NCI-H446 treated with DMSO at 0.1 percent for 48 hours (cell line): ENCODE results near the gene KLHL29.
A peak's percentile ranks its signal among the peaks of the same experiment; 100 is the strongest.
"Not testable (repeated sequence)": the region's sequence is repeated elsewhere in the genome, so short reads cannot be mapped to it uniquely, and the experiment has no call there.

Experiments
- DNase-seq: peaks from one replicate; lab custom pipeline; 2025; lab: John Stamatoyannopoulos, UW

Gene KLHL29

GRCh38 chr2:23720705-23721453 is 335.9 kb downstream of the KLHL29 start:
- DNase-seq, result no peak

DNA sequence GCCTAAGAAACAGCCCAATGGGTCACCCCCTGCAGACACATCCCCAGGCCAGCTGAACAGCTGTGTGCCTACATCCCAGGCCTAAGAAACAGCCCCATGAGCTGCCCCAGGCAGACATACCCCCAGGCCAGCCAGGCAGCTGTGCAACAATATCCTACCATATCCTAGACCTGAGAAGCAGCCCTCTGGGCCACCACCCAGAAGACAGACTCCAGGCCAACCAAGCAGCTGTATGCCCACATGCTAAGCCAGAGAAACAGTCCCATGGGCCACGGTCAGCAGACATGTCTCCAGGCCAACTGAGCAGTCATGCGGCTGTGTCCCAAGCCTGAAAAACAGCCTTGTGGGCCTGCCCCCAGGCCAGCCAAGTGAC is 336.5 kb downstream of the KLHL29 start:
- no peak for DNase-seq

DNA sequence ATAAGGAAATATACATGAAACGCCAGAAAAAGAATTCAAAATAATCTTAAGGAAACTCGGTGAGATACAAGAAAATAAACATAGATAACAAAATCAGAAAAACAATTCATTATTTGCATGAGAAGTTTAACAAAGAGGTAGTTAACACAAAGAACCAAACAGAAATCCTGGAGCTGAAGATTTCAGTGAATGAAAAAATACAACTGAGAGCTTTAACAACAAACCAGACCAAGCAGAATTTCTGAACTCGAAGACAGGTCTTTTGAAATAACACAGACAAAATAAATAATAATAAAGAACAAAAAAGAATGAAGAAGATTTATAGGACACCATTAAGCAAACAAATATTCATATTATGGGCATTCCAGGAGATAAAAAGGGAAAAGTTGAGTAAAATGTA is 337.3 kb downstream of the KLHL29 start:
- no peak for DNase-seq

DNA sequence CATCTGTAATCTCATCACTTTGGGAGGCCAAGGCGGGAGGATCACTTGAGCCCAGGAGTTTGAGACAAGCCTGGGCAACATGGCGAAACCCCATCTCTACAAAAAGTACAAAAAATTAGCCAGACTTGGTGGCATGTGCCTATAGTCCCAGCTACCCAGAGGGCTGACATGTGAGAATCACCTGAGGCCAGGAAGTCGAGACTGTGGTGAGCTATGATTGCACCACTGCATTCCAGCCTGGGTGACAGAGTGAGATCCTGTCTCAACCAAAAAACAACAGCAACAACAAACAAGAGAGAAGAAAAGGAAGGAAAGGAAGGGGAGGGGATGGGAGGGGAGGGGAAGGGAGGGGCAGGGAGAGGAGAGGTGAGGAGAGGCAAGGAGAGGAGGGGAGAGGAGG is 338.1 kb downstream of the KLHL29 start:
- not testable (repeated sequence) for DNase-seq

DNA sequence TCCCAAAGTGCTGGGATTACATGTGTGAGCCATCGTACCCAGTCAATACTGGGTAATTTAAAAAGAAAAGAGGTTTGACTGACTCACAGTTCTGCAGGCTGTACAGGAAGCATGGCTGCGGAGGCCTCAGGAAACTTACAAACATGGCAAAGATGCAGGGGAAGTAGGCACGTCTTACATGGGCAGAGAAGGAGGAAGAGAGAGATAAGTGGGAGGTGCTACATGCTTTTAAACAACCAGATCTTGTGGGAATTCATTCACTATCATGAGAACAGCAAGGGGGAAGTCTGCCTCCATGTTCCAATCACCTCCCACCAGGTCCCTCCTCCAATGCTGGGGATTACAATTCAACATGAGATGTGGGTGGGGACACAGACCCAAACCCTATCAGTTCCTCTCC is 349.4 kb downstream of the KLHL29 start:
- no peak for DNase-seq

GRCh38 chr2:23736783-23737182 is 351.8 kb downstream of the KLHL29 start:
- not testable (repeated sequence) for DNase-seq

GRCh38 chr2:23745068-23745725 is 360.2 kb downstream of the KLHL29 start:
- no peak for DNase-seq

- peak; percentile 77 for DNase-seq
Measured at GRCh38 chr2:23745726-23746105, 360.7 kb downstream of the KLHL29 start.

DNA sequence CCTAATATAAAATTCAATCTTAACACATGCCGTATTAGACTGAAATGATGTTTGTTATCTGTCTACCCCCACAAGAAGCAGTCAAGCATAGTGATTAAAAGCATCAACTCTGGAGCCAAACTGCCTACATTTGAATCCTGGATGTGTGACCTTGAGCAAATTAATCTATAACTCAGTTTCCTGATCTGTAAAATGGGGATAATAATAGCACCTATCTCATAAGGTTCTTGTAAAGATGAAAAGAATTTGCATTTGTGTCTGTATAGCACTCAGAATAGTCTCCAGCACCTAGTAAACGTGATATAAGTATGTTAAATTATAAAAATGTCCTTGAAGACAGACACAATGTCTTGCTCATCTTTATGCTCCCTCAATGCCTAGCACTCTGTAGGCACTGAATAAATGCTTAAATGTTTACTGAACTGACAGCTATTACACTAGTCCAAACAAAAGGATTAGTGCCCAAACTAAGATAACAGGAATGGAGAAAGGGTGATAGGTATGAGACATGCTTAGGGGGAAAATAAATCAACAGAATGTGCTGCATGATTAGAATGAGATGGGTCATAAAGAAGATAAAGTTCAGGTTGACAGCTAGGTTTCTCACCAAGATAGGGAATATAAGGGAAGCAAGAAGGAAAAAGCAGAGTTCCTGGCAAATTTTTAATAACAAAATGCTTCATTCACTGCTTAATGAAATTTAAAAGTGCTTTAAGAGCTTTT is 361.3 kb downstream of the KLHL29 start:
- no peak for DNase-seq

GRCh38 chr2:23751747-23752265 is 366.8 kb downstream of the KLHL29 start:
- no peak for DNase-seq

DNA sequence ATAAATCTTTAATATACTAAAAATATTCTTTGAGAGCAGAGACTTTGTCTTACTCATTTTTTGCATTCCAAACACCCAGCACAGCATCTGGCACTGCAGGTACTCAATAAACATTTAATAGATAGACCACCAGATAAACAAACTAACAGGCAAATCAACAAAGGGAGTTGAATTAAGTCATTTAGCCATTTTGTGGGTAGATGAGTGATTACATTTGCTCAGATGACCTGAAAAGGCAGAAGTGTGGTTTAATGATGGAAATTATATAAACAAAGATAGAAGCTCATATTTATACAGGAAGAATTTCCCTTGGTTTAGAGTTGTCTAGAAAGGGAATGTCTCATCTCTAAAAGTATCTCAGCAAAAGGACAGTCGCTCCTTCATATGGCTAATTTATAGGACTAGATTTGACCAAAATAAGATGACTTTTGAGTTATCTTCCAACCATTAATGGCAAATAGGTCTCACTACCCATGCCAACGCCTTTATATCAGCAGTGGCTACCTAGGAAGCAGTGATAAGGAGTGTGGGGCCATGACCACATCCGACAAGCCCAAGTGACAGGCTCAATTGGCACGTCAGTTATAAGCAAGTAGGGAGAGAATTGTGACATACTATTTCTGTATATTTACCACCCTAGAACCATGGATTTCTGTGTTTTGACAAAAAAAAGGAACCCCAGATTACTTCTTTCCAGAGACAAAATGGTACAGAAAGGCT is 368.5 kb downstream of the KLHL29 start:
- no peak for DNase-seq

DNA sequence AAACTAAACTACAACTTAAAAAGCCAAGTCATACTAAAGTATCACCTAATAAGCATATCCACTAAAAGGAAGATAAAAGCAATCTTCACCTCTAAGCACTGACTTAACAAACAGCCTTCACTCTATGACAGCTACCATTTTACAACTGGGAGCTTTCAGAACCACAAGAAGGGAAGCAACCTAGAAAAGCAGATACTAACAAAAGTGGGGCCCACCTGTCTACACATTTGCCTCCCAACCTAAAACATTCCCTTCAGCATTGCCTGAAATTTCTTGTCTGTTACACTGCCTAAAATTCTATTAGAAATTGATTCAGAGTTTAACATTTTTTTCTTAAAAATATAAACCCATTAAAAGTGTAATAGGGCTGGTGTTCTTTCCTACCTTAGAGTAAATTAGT is 370.0 kb downstream of the KLHL29 start:
- DNase-seq, result no peak

DNA sequence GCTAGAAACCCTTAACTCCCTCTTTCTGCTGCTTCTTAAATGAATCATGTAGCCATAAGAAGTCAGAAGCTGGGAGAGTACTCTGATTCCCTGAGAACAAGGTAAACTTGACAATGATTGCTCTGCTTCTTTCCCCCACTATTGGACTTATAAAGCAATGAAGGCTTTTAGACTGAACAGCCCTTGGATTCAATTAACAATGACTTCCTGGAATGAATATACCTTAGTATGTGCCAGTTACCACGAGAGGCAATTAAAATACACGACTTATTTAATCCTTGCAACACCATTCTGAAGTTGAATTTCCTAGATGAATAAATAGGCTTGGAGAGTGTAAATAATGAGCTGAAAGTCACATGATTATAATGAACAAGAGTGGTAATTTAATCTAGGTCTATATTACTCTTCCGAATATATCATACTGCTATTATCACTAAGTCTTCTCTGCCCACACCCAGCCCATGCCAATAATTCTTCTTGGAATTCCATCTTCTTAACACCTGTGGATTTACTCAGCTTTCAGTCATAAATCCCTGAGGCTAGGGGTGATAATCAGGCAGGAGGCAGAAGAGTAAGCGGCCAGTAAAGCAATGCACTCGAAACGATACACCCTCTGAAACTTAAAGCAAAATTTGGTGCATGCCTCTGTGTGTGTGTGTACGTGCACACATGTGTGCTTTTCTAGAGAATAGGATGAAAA is 371.8 kb downstream of the KLHL29 start:
- no peak for DNase-seq

- DNase-seq, result no peak
Measured at GRCh38 chr2:23757686-23758433, 372.9 kb downstream of the KLHL29 start.
